Stimulated activated CD4-positive, alpha-beta T cell treated with anti-CD3 and anti-CD28 coated beads, Interleukin-12 subunit alpha, Interleukin-12 subunit beta, amount 100 ng/mL, for 24 hours (primary cell): Measurements from ENCODE around the gene TIMM8B.
A peak's percentile ranks its signal among the peaks of the same experiment; 100 is the strongest.
"Not testable (repeated sequence)": the region's sequence is repeated elsewhere in the genome, so short reads cannot be mapped to it uniquely, and the experiment has no call there.

ENCODE experiments used
- DNase-seq, 2 experiments: peaks; one replicate each; pipeline ENCODE4 v3.0.0-alpha.2; 2020; ENCODE audit warnings: low read depth in 2 of 2

TIMM8B gene

DNA sequence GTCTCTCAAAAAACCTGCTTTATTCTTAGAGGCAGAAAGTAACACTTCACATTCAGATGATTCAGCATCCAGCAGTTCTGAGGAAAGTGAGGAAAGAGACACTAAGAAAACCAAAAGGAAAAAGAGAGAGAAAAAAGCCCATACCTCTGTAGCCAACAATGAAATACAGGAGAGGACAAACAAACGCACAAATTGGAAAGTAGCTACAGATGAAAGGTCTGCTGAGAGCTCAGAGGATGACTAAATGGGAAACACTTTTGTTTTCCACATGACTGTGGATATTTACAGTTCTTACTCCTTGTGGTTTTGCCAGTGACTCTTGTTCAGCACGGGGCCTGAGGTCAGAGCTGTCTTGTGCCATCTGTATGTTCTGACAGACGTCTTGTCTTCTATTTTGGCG is 3.8 kb downstream of the TIMM8B start:
- no peak for DNase-seq

GRCh38 chr11:112073941-112074811 is 12.4 kb downstream of the TIMM8B start, which contains the start of the genes NKAPD1 and PIH1D2:
TSS of gene NKAPD1 (plus strand) at chr11:112074299. CDS start at chr11:112075575, 1,276 bp downstream.
TSS of gene PIH1D2 (minus strand) at chr11:112074017. CDS start at chr11:112073174, 843 bp downstream.
- DNase-seq, result peak; percentile 57 to 66

DNA sequence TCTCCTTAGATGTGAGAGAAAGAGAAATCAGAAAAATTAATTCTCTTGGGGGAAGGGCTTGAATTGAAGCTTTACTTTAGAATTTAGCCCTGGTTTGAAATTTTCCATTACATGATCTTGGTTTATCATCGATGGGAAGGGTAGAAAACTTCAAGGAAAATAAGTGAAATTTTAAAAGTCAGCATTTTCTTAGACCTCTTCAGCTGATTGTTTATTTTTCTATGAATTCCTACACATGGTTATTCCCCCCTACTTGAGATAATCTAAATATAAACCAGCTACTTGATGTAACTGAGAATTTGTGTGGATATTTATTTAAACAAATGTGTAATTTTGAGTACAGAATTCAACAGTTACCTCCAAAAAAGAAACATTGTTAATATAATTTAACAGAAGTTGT is 23.6 kb downstream of the TIMM8B start:
- DNase-seq, result no peak

DNA sequence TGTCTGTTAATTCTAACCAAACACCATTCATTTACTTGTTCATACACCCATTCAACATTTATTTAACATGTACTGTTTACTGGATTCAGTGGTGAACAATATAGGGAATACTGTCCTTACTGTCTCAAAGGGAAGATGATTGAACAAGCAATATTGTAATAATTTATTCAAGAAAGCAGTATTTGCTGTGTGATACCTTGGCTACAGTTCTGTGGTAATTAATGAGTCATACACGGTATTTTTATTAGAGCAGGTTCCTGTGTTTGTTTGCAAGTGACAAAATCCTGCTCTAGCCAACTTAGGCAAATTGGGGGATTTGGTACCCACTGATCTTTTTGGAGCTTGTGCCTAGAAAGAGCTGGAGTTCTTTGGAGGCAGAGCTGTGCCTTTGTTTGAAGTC is 28.5 kb downstream of the TIMM8B start:
- no peak for DNase-seq

- no peak for DNase-seq
Observed at GRCh38 chr11:112057170-112057569, 29.4 kb downstream of the TIMM8B start.

- no peak for DNase-seq
Observed at GRCh38 chr11:112051768-112052167, 34.8 kb downstream of the TIMM8B start.

DNA sequence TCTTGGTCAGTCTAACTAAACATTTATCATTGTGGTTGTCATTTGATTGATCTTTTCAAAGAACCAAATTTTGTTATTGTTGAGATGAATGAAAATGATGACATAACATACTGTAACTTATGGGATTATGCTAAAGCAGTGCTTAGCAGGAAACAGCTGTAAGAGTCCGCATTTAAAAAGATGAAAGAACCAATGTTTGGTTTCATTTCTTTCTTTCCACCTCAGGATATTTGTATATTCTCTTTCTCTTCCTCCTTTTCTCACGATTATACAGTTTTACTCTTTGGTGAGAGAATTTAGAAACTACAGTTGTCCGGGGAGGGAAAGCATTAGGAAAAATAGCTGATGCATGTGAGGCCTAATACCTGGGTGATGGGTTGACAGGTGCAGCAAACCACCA is 35.8 kb downstream of the TIMM8B start:
- no peak for DNase-seq

GRCh38 chr11:112049777-112050176 is 36.8 kb downstream of the TIMM8B start:
- no peak for DNase-seq

DNA sequence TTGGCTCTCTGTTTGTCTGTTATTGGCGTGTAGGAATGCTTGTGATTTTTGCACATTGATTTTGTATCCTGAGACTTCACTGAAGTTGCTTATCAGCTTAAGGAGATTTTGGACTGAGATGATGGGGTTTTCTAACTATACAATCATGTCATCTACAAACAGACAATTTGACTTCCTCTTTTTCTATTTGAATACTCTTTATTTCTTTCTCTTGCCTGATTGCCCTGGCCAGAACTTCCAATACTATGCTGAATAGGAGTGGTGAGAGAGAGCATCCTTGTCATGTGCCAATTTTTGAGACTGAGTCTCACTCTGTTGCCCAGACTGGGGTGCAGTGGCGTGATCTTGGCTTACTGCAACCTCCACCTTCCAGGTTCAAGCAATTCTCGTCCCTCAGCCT is 38.3 kb downstream of the TIMM8B start:
- DNase-seq, result not testable (repeated sequence)

GRCh38 chr11:112046647-112047046 is 39.9 kb downstream of the TIMM8B start:
- not testable (repeated sequence) for DNase-seq

DNA sequence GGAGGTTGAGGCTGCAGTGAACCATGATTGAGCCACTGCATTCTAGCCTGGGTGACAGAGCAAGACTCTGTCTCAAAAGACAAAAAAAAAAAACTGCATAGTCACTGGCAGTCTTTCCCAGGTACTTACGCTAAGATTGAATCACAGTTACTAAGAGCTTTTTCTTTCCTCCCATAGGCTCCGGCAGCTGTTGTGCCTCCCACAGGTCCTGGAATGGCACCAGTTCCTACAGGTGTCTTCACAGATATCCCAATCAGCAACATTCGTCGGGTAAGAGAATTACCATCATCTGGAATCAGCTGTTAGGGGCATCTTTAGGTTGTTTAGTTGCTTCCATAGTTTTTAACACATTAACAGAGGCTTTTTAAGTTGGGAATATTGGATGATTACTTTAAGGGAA is 41.6 kb downstream of the TIMM8B start:
- no peak for DNase-seq

- no peak for DNase-seq
Observed at GRCh38 chr11:112042961-112043304, 43.6 kb downstream of the TIMM8B start.

DNA sequence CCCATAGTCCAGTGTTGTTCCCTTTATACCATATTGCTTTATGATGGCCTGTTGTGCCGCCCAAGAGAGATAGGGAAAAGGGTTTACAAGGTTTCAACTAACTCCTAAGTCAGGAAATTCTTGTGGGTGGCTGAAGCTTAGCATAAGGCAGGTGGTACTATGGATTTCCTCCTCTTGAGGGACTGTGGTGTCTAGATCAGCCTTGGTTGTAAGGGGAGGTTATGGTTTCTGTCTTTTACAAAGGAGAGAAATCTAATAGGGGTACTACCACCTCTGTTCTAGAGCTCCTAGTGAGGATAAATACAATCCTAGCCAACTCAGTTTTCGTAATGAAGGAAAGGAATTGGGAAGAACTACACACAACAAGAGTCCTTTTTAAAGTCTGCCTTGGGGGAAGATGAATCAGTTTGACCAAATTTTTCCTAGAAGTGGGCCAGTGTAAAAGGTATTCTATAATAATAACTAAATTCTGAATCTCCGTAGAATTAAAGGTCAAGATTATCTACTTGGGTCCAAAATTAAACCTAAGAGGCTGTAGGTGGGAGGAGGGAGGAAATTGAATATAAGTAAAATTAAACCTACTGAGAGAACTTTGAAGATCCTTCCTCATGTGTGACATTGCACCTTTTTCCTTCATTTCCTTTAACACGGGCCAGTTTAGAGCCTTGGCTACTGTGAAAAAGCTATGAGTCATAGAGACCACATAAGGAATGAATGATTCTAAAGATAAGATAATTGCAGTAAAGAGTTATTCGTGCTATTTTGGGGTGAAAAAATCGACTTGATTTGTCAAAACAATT is 44.2 kb downstream of the TIMM8B start:
- DNase-seq, result no peak

- no peak for DNase-seq
Observed at GRCh38 chr11:112037527-112037926, 49.0 kb downstream of the TIMM8B start.
